ENCODE results near the gene IGSF23. TPM values are rescaled to one million over a fixed set of nuclear protein-coding genes. Genes with fewer than 3 reads are reported as not detected.

IGSF23 gene
- total RNA-seq, 1 experiment from 2014 or later: not detected

DNA sequence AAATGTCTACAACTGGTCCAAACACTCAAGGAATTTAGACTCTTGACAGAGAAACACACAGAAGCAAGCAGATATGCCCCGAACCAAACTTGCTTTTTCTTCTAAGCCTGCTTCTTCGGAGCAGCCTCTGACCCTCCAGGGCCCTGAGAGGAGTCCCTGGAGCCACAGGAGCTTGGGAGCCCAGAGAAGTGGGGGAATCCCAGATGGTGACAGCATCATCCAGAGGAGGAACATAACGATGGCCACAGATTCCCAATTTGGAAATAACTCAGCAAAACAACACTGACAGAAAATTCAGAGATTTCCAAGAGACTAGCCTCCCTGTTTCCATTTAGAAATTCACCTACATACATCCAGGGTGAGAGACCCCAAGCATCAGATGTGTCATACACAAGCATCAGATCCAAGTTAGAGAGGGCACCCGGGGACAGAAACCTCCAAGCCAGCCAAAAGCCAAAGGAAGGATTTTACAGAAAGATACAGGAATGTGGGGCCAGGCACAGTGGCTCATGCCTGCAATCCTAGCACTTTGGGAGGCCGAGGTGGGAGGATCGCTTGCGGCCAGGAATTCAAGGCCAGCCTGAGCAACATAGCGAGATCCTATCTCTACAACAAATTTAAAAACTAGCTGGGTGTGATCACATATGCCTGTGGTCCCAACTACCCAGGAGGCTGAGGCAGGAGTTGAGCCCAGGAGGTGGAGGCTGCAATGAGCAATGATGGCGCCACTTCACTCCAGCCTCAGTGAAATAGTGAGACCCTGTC lies 28.3 kb downstream of the IGSF23 start:
- peaks cover 23% of the 10 kb centered on the region for H3K27me3 Mint-ChIP-seq (ENCODE audit: low read depth)
- Histone ChIP-seq H3K27ac (ENCODE audit: insufficient read length, low read depth, low read length) (no peak overlapping the region), H3K23me2 (ENCODE audit: insufficient read length, low read depth, low read length, poor library complexity, severe bottlenecking) (no peaks in the 10 kb centered on the region), H3K4ac (ENCODE audit: low read depth, low read length) (no peak overlapping the region), H4K91ac (ENCODE audit: insufficient read length, low read depth, low read length) (no peak overlapping the region), H3K56ac (ENCODE audit: insufficient read length, low read depth, low read length) (no peak overlapping the region), H4K5ac (ENCODE audit: insufficient read length, low read depth, low read length) (no peak overlapping the region), H3K14ac (ENCODE audit: insufficient read depth, low read length) (no peak overlapping the region), H3K23ac (ENCODE audit: insufficient read length, low read depth, low read length) (no peak overlapping the region), H3K9ac (ENCODE audit: extremely low read depth, insufficient read length, low read length) (no peak overlapping the region), H3K9me3 (ENCODE audit: control insufficient read depth, low read depth, low read length) (no peaks in the 10 kb centered on the region), H2BK120ac (ENCODE audit: low read depth, low read length, poor library complexity, severe bottlenecking) (no peak overlapping the region), H3K27me3 (ENCODE audit: insufficient read depth, low read length) (no peaks in the 10 kb centered on the region; the same call in 1 of the 2 replicates), H2AK5ac (ENCODE audit: insufficient read length, low read length) (no peak overlapping the region), H3T11ph (ENCODE audit: low read length) (no peak overlapping the region), H2BK12ac (ENCODE audit: insufficient read length, low read depth, low read length) (no peak overlapping the region), H3K4me2 (ENCODE audit: insufficient read depth, insufficient read length, low read length) (no peak overlapping the region), H2BK15ac (ENCODE audit: low read depth, low read length) (no peak overlapping the region), H3K79me2 (ENCODE audit: insufficient read depth, low read length) (no peaks in the 10 kb centered on the region), H3K79me1 (ENCODE audit: insufficient read depth, low read depth, low read length, poor library complexity, severe bottlenecking) (no peaks in the 10 kb centered on the region), H2AFZ (ENCODE audit: low read length) (no peak overlapping the region), H2BK20ac (ENCODE audit: low read depth, low read length, poor library complexity, severe bottlenecking) (no peak overlapping the region), H3K18ac (ENCODE audit: insufficient read length, low read depth, low read length) (no peak overlapping the region), H4K20me1 (ENCODE audit: control insufficient read depth, insufficient read depth, insufficient read length) (no peaks in the 10 kb centered on the region), H2BK5ac (ENCODE audit: insufficient read length, low read length) (no peak overlapping the region), H3K4me1 (ENCODE audit: insufficient read depth, low read length) (no peaks in the 10 kb centered on the region), H4K8ac (replicated peaks; ENCODE audit: insufficient read length, low read depth, low read length) (no peak overlapping the region)
- peaks cover 0 to 1% of the 10 kb centered on the region in 2 experiments; a peak in 1 of 4 replicates for H3K4me1 Mint-ChIP-seq
- H3K36me3 Mint-ChIP-seq (ENCODE audit: insufficient read depth in 1 of 3, low read depth in 3 of 3): peaks cover 4 to 5% (median 4%) of the 10 kb centered on the region in 3 experiments; a peak in 4 of 7 replicates
- H3K9me3 Mint-ChIP-seq: no peaks in the 10 kb centered on the region
- TF ChIP-seq, protein P1, sequence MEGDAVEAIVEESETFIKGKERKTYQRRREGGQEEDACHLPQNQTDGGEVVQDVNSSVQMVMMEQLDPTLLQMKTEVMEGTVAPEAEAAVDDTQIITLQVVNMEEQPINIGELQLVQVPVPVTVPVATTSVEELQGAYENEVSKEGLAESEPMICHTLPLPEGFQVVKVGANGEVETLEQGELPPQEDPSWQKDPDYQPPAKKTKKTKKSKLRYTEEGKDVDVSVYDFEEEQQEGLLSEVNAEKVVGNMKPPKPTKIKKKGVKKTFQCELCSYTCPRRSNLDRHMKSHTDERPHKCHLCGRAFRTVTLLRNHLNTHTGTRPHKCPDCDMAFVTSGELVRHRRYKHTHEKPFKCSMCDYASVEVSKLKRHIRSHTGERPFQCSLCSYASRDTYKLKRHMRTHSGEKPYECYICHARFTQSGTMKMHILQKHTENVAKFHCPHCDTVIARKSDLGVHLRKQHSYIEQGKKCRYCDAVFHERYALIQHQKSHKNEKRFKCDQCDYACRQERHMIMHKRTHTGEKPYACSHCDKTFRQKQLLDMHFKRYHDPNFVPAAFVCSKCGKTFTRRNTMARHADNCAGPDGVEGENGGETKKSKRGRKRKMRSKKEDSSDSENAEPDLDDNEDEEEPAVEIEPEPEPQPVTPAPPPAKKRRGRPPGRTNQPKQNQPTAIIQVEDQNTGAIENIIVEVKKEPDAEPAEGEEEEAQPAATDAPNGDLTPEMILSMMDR (conservative IDR thresholded peaks at IDR 0.05): no peak
- no peak overlapping the region for H3K4me3 Mint-ChIP-seq
- WGBS (ENCODE audit: extremely low coverage, insufficient read length, low lambda C conversion rate): no CpG with 5 or more reads among the region's 9 CpGs
- no peak overlapping the region; a peak in 1 of 7 replicates for H3K27ac Mint-ChIP-seq
- DNase-seq: no peak

Measured in H9 (cell line).